CD4-positive, alpha-beta memory T cell (primary cell): ENCODE data around the gene MEGF9. TPM values are rescaled to one million over a fixed set of nuclear protein-coding genes. Genes with fewer than 3 reads are reported as not detected.
"Not testable (repeated sequence)": the region's sequence is repeated elsewhere in the genome, so short reads cannot be mapped to it uniquely, and the experiment has no call there.

Source experiments
- CTCF ChIA-PET: fragments of 350-600 bp; sonication (Branson Sonifier 250); formaldehyde crosslinking; loops from one replicate; lab custom pipeline; 2021; ENCODE audit warnings: inconsistent platforms; ENCODE audit not compliant: partially characterized antibody; lab: Charles Lee
- POLR2A ChIA-PET: fragments of 350-600 bp; sonication (Branson Sonifier 250); formaldehyde crosslinking; loops from one replicate; lab custom pipeline; 2021; ENCODE audit not compliant: partially characterized antibody; lab: Charles Lee
- DNase-seq, 5 donors: peaks; one replicate each; pipeline versions ENCODE4 v3.0.0 to v3.0.0-alpha.2; 2020 to 2022; ENCODE audit warnings: mixed read lengths in 1 of 5
- H3K27ac ChIP-seq: one replicate; pipeline ENCODE4 v1.7.0; 2013; ENCODE audit warnings: low read depth, low read length
- H3K27me3 ChIP-seq: 2 replicates; pipeline ENCODE4 v1.7.0; 2013; ENCODE audit warnings: mild to moderate bottlenecking, low read length, moderate library complexity; ENCODE audit not compliant: insufficient read depth
- H3K36me3 ChIP-seq: 2 replicates; pipeline ENCODE4 v1.7.0; 2013; ENCODE audit warnings: mild to moderate bottlenecking, low read length, moderate library complexity; ENCODE audit not compliant: insufficient read depth
- H3K4me1 ChIP-seq: 2 replicates; pipeline ENCODE4 v1.7.0; 2013; ENCODE audit warnings: mild to moderate bottlenecking, low read length, moderate library complexity; ENCODE audit not compliant: insufficient read depth
- H3K4me3 ChIP-seq, 2 donors: one replicate each; pipeline ENCODE4 v1.7.0; 2013; ENCODE audit warnings: low read length in 2 of 2, mild to moderate bottlenecking in 1 of 2
- H3K9me3 ChIP-seq, 2 donors: one replicate each; pipeline ENCODE4 v1.7.0; 2013; ENCODE audit warnings: low read length in 2 of 2, control low read depth in 1 of 2; ENCODE audit not compliant: control insufficient read depth in 1 of 2
- H3K27ac Mint-ChIP-seq, 7 donors: one replicate each; pipeline ENCODE4 v1.8.0; 2020 to 2021; ENCODE audit warnings: mixed read lengths in 7 of 7, mild to moderate bottlenecking in 6 of 7, inconsistent platforms in 3 of 7, moderate library complexity in 3 of 7
- H3K27me3 Mint-ChIP-seq, 2 donors: one replicate each; pipeline ENCODE4 v1.8.0; 2020 to 2021; ENCODE audit warnings: mixed read lengths in 2 of 2
- H3K36me3 Mint-ChIP-seq, 2 donors: one replicate each; pipeline ENCODE4 v1.8.0; 2020 to 2021; ENCODE audit warnings: mixed read lengths in 2 of 2, inconsistent platforms in 1 of 2, mild to moderate bottlenecking in 1 of 2
- H3K4me1 Mint-ChIP-seq, 4 donors: one replicate each; pipeline ENCODE4 v1.8.0; 2020 to 2021; ENCODE audit warnings: mixed read lengths in 4 of 4, mild to moderate bottlenecking in 1 of 4
- H3K4me3 Mint-ChIP-seq, 8 donors: one replicate each; pipeline ENCODE4 v1.8.0; 2020 to 2021; ENCODE audit warnings: mixed read lengths in 8 of 8, mild to moderate bottlenecking in 7 of 8, moderate library complexity in 6 of 8, inconsistent platforms in 3 of 8
- H3K9me3 Mint-ChIP-seq, 8 donors: one replicate each; pipeline ENCODE4 v1.8.0; 2020 to 2021; ENCODE audit warnings: mixed read lengths in 8 of 8, mild to moderate bottlenecking in 5 of 8, inconsistent platforms in 3 of 8, moderate library complexity in 1 of 8
- intact Hi-C: fragments of 100-400 bp; cut with micrococcal nuclease; formaldehyde crosslinking; loops from one replicate; pipeline ENCODE4 v1.15.1; 2023
- polyA plus RNA-seq, 2 donors: library from polyadenylated mRNA; unstranded; fragments of 300-500 nt; fragmentation: Illumina TruSeq; gene quantifications; one replicate each; pipeline ENCODE4 v1.2.3, GENCODE V29; 2021
- total RNA-seq, 2 experiments: library from RNA; stranded (reverse); gene quantifications; one replicate each; pipeline ENCODE4 v1.2.3, GENCODE V29; 2021

MEGF9 gene
- total and polyA plus RNA-seq, 4 experiments from 2014 or later: 5.9 to 14.9 (median 10.5) TPM

- H3K4me3 Mint-ChIP-seq: no peak overlapping the region
- H3K36me3 ChIP-seq: peaks cover 11% of the 10 kb centered on the region
- DNase-seq: no peak
- POLR2A ChIA-PET: no interaction called here
- no peaks in the 10 kb centered on the region for H3K9me3 ChIP-seq
- intact Hi-C loops: no loop called here
- H3K36me3 Mint-ChIP-seq: peaks cover 39 to 55% of the 10 kb centered on the region in 2 donors
- no peak overlapping the region for H3K4me3 ChIP-seq
- no peak overlapping the region for H3K27ac ChIP-seq
- H3K4me1 ChIP-seq: no peaks in the 10 kb centered on the region
- H3K27me3 ChIP-seq: no peaks in the 10 kb centered on the region
- H3K27me3 Mint-ChIP-seq: no peaks in the 10 kb centered on the region
- H3K4me1 Mint-ChIP-seq: peaks cover 0 to 29% (median 14%) of the 10 kb centered on the region in 4 donors
- CTCF ChIA-PET: no interaction called here
- H3K27ac Mint-ChIP-seq: peak overlapping the region in 3 of 7 donors; percentile 4 to 39 (median 19)
- H3K9me3 Mint-ChIP-seq: no peaks in the 10 kb centered on the region
Observed at GRCh38 chr9:120558454-120558853, 155.8 kb downstream of the MEGF9 start.

GRCh38 chr9:120557205-120557604, 157.1 kb downstream of the MEGF9 start:
- intact Hi-C loops: no loop called here
- no peaks in the 10 kb centered on the region for H3K27me3 Mint-ChIP-seq
- H3K27ac ChIP-seq: no peak overlapping the region
- H3K27me3 ChIP-seq: no peaks in the 10 kb centered on the region
- no peaks in the 10 kb centered on the region for H3K4me1 ChIP-seq
- H3K4me3 ChIP-seq: no peak overlapping the region
- ChIA-PET POLR2A (no interaction called here), CTCF (no interaction called here)
- no peak overlapping the region for H3K4me3 Mint-ChIP-seq
- peaks cover 39 to 53% of the 10 kb centered on the region in 2 donors for H3K36me3 Mint-ChIP-seq
- no peak overlapping the region for H3K27ac Mint-ChIP-seq
- H3K36me3 ChIP-seq: peaks cover 5% of the 10 kb centered on the region
- H3K9me3 ChIP-seq: no peaks in the 10 kb centered on the region
- DNase-seq: no peak
- H3K9me3 Mint-ChIP-seq: no peaks in the 10 kb centered on the region
- H3K4me1 Mint-ChIP-seq: peaks cover 0 to 19% (median 7%) of the 10 kb centered on the region in 4 donors

DNA sequence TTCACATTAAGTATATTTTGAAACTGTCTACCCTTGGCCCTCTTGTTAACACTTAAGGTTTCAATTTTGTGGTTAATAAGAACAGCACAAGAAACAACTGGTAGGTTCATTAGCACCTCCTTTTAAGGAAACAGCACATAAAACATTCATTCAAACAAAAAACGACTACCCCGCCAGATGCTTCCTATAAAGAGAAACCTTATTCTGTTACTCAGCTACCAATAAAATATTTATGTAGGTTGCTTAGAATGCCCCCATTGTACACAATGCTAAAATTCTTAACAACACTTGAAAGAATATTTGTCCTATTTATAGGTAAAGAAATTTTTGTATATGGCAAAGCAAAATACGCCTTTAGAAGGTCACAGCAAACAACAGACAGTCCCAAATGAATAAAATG, 157.5 kb downstream of the MEGF9 start:
- Histone ChIP-seq H3K27me3 (no peaks in the 10 kb centered on the region), H3K4me3 (no peak overlapping the region), H3K9me3 (no peaks in the 10 kb centered on the region), H3K36me3 (peaks cover 5% of the 10 kb centered on the region), H3K27ac (no peak overlapping the region), H3K4me1 (no peaks in the 10 kb centered on the region)
- no peak for DNase-seq
- no peak overlapping the region for H3K4me3 Mint-ChIP-seq
- H3K27me3 Mint-ChIP-seq: no peaks in the 10 kb centered on the region
- peaks cover 39 to 50% of the 10 kb centered on the region in 2 donors for H3K36me3 Mint-ChIP-seq
- H3K27ac Mint-ChIP-seq: no peak overlapping the region
- ChIA-PET POLR2A (no interaction called here), CTCF (no interaction called here)
- intact Hi-C loops: no loop called here
- no peaks in the 10 kb centered on the region for H3K9me3 Mint-ChIP-seq
- H3K4me1 Mint-ChIP-seq: peaks cover 0 to 15% (median 7%) of the 10 kb centered on the region in 4 donors

DNA sequence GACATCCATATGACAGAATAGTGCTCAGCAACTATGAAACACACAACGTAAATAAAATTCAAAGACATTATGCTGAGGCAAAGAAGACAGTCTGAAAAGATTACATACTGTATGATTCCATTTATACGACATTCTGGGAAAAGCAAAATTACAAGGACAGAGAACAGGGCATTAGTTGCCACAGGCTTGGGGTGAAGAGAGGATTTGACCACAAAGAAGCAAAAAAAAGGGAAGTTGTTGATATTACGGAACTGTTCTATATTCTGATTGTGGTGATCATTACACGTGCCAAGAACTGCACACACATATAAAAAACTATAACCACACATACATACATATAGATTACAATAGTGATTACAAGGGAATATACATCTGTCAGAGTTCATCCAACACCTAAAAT, 158.4 kb downstream of the MEGF9 start:
- Mint-ChIP-seq H3K9me3 (no peaks in the 10 kb centered on the region), H3K27ac (peak overlapping the region in 1 of 7 donors; percentile 4), H3K36me3 (peaks cover 47 to 57% of the 10 kb centered on the region in 2 donors), H3K4me1 (peaks cover 0 to 15% (median 10%) of the 10 kb centered on the region in 4 donors), H3K4me3 (no peak overlapping the region), H3K27me3 (no peaks in the 10 kb centered on the region)
- ChIA-PET CTCF (no interaction called here), POLR2A (no interaction called here)
- no peak overlapping the region for H3K27ac ChIP-seq
- H3K36me3 ChIP-seq: peaks cover 5% of the 10 kb centered on the region
- H3K9me3 ChIP-seq: no peaks in the 10 kb centered on the region
- no peak overlapping the region for H3K4me3 ChIP-seq
- no peaks in the 10 kb centered on the region for H3K27me3 ChIP-seq
- no peak for DNase-seq
- intact Hi-C loops: no loop called here
- H3K4me1 ChIP-seq: no peaks in the 10 kb centered on the region

DNA sequence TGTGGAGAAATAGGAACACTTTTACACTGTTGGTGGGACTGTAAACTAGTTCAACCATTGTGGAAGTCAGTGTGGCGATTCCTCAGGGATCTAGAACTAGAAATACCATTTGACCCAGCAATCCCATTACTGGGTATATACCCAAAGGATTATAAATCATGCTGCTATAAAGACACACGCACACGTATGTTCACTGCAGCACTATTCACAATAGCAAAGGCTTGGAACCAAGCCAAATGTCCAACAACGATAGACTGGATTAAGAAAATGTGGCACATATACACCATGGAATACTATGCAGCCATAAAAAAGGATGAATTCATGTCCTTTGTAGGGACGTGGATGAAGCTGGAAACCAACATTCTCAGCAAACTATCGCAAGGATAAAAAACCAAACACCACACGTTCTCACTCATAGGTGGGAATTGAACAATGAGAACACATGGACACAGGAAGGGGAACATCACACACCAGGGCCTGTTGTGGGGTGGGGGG, 162.0 kb downstream of the MEGF9 start:
- H3K4me1 Mint-ChIP-seq, H3K9me3 Mint-ChIP-seq, POLR2A ChIA-PET, CTCF ChIA-PET, H3K4me3 Mint-ChIP-seq, H3K27me3 Mint-ChIP-seq, intact Hi-C loops, H3K27ac Mint-ChIP-seq, H3K4me1 ChIP-seq, DNase-seq, H3K27me3 ChIP-seq, H3K4me3 ChIP-seq, H3K27ac ChIP-seq, H3K9me3 ChIP-seq: not testable (repeated sequence)
- H3K36me3 Mint-ChIP-seq: peaks cover 51 to 71% of the 10 kb centered on the region in 2 donors
- peaks cover 28% of the 10 kb centered on the region for H3K36me3 ChIP-seq

Other genes starting within 250 kb of the MEGF9 start
- gene CDK5RAP2, start 134.3 kb downstream of the MEGF9 start, total RNA-seq: 100 to 1,000 TPM in 1 of 2 experiments, 10 to 100 TPM in 1; 88.5 to 102 TPM
- gene CDK5RAP2, start 134.3 kb downstream of the MEGF9 start, polyA plus RNA-seq: 10 to 100 TPM in 1 of 2 donors, 1 to 10 TPM in 1; 3.9 to 30.4 TPM
- gene FBXW2, start 78.9 kb upstream of the MEGF9 start, total RNA-seq: 10 to 100 TPM; 73.7 to 77.8 TPM
- gene FBXW2, start 78.9 kb upstream of the MEGF9 start, polyA plus RNA-seq: 10 to 100 TPM; 40.5 to 45.1 TPM
- 10 to 100 TPM; 46.4 to 59.0 TPM for gene PSMD5, start 128.5 kb upstream of the MEGF9 start, total RNA-seq
- gene PSMD5, start 128.5 kb upstream of the MEGF9 start, polyA plus RNA-seq: 10 to 100 TPM; 23.1 to 25.7 TPM
- 100 to 1,000 TPM; 194 to 201 TPM for gene PHF19, start 162.7 kb upstream of the MEGF9 start, total RNA-seq
- gene PHF19, start 162.7 kb upstream of the MEGF9 start, polyA plus RNA-seq: 10 to 100 TPM; 15.4 to 17.8 TPM
- gene TRAF1, start 212.3 kb upstream of the MEGF9 start, total RNA-seq: 100 to 1,000 TPM; 174 to 181 TPM
- gene TRAF1, start 212.3 kb upstream of the MEGF9 start, polyA plus RNA-seq: 10 to 100 TPM in 1 of 2 donors, 1 to 10 TPM in 1; 7.8 to 14.4 TPM